Hepatocyte (in vitro differentiated cells): ENCODE data around the gene LHX5. TPM values are rescaled to one million over a fixed set of nuclear protein-coding genes. Genes with fewer than 3 reads are reported as not detected.
"Not testable (repeated sequence)": the region's sequence is repeated elsewhere in the genome, so short reads cannot be mapped to it uniquely, and the experiment has no call there.

Experiments used
- DNase-seq: peaks from one replicate; pipeline ENCODE4 v3.0.0-alpha.2; 2016; ENCODE audit warnings: low spot score
- H2AFZ ChIP-seq: fragments of 200-600 bp; sonication (generic); 2 replicates; pipeline ENCODE4 v1.6.0; 2016; ENCODE audit warnings: antibody characterized with exemption, mild to moderate bottlenecking
- H3K27ac ChIP-seq: fragments of 200-600 bp; sonication (generic); 2 replicates; pipeline ENCODE4 v1.5.1; 2016; ENCODE audit warnings: mild to moderate bottlenecking
- H3K27me3 ChIP-seq: fragments of 200-600 bp; sonication (generic); 2 replicates; pipeline ENCODE4 v1.6.1; 2016
- H3K36me3 ChIP-seq: fragments of 200-600 bp; sonication (generic); replicated peaks from 2 replicates; pipeline ENCODE4 v1.5.1; 2016; ENCODE audit warnings: low read depth; ENCODE audit not compliant: insufficient read depth
- H3K4me1 ChIP-seq: fragments of 200-600 bp; sonication (generic); 2 replicates; pipeline ENCODE4 v1.5.1; 2016; ENCODE audit warnings: mild to moderate bottlenecking, moderate library complexity; ENCODE audit not compliant: insufficient read depth
- H3K4me2 ChIP-seq: fragments of 200-600 bp; sonication (generic); 2 replicates; pipeline ENCODE4 v1.6.0; 2016
- H3K4me3 ChIP-seq: fragments of 200-600 bp; sonication (generic); 2 replicates; pipeline ENCODE4 v1.5.1; 2016; ENCODE audit warnings: mild to moderate bottlenecking
- H3K79me2 ChIP-seq: fragments of 200-600 bp; sonication (generic); 2 replicates; pipeline ENCODE4 v1.6.0; 2017; ENCODE audit warnings: mild to moderate bottlenecking
- H3K9me2 ChIP-seq: fragments of 200-600 bp; sonication (generic); replicated peaks from 2 replicates; pipeline ENCODE4 v1.6.0; 2017; ENCODE audit warnings: mild to moderate bottlenecking; ENCODE audit not compliant: insufficient read depth
- H3K9me3 ChIP-seq: fragments of 200-600 bp; sonication (generic); 2 replicates; pipeline ENCODE4 v1.5.1; 2016; ENCODE audit warnings: low read depth, mild to moderate bottlenecking
- H4K20me1 ChIP-seq: fragments of 200-600 bp; sonication (generic); 2 replicates; pipeline ENCODE4 v1.6.0; 2016; ENCODE audit warnings: mild to moderate bottlenecking; ENCODE audit not compliant: insufficient read depth, poor library complexity, severe bottlenecking
- CTCF ChIP-seq: fragments of 200-600 bp; sonication (generic); IDR thresholded peaks from 2 replicates; pipeline ENCODE4 v1.5.1; 2016; ENCODE audit warnings: antibody characterized with exemption, mild to moderate bottlenecking; ENCODE audit not compliant: poor library complexity
- EZH2 ChIP-seq: fragments of 200-600 bp; sonication (generic); IDR thresholded peaks from 2 replicates; pipeline ENCODE4 v1.6.1; 2016; ENCODE audit warnings: antibody characterized with exemption, mild to moderate bottlenecking, borderline replicate concordance
- EZH2phosphoT487 ChIP-seq: fragments of 200-600 bp; sonication (generic); IDR thresholded peaks from one replicate; pipeline ENCODE4 v1.6.1; 2018; ENCODE audit warnings: antibody characterized with exemption, mild to moderate bottlenecking, low read depth, moderate library complexity; ENCODE audit not compliant: unreplicated experiment, severe bottlenecking
- WGBS: methylation state at CpG from one replicate; pipeline ENCODE4 v1.1.6; 2016; ENCODE audit warnings: low lambda C conversion rate; ENCODE audit errors: missing lambda C conversion rate; 5-methylcytosine and 5-hydroxymethylcytosine counted together
- polyA plus RNA-seq: library from polyadenylated mRNA; unstranded; fragments of >200 nt; fragmentation: Nextera tagmentation; extraction: Ambion mirVana; gene quantifications from 2 replicates; pipeline ENCODE4 v1.2.1, GENCODE V29; 2016
- total RNA-seq: library from RNA; depleted of rRNA; stranded (reverse); fragments of >200 nt; gene quantifications from 2 replicates; pipeline ENCODE4 v1.2.3, GENCODE V29; 2014

LHX5 gene
- total and polyA plus RNA-seq, 2 experiments from 2014 or later, result 0.06 to 0.10 TPM

DNA sequence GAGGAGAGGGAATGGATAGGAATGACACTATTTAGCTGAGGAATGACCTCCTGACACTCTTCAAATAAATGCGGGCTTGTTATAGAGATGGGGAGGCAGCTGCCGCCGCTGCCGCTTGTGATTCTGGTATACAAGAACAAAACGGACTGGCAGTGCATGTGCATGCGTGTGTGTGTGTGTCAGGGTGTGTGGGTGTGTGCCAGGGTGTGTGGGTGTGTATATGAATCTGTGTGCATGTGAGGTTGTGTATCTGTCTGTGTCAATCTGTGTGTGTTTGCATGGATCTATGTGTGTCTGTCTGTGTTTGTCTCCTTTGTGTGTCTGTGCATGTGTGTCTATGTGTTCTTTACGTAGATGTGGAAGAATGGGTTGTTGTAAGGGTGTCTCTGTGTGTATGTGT, 26.0 kb upstream of the LHX5 start:
- TF ChIP-seq EZH2 (no peak), EZH2phosphoT487 (no peak), CTCF (no peak)
- H3K27me3 ChIP-seq, result peaks cover 37% of the 10 kb centered on the region
- H3K27ac ChIP-seq, result no peak overlapping the region
- no peaks in the 10 kb centered on the region for H3K79me2 ChIP-seq
- H3K4me1 ChIP-seq, result no peaks in the 10 kb centered on the region
- no peaks in the 10 kb centered on the region for H4K20me1 ChIP-seq
- H3K36me3 ChIP-seq, result no peaks in the 10 kb centered on the region
- H3K4me2 ChIP-seq, result no peak overlapping the region
- WGBS, result 82% methylated on average over 7 of the region's 7 CpGs
- no peak for DNase-seq
- H3K9me3 ChIP-seq, result no peaks in the 10 kb centered on the region
- H3K4me3 ChIP-seq, result no peak overlapping the region
- H2AFZ ChIP-seq, result no peak overlapping the region
- H3K9me2 ChIP-seq, result no peaks in the 10 kb centered on the region

DNA sequence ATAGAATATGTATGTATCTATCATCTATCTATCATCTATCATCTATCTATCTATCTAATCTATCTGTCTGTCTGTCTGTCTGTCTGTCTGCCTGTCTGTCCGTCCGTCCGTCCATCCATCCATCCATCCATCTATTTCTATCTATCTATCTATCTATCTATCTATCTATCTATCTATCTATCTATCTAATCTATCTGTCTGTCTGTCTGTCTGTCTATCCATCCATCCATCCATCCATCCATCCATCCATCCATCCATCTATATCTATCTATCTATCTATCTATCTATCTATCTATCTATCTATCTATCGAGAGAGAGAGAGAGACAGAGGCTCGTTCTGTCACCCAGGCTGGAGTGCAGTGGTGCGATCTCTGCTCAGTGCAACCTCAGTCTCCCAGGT, 24.3 kb upstream of the LHX5 start:
- not testable (repeated sequence) for H3K36me3 ChIP-seq, H3K4me1 ChIP-seq, H4K20me1 ChIP-seq, H3K9me2 ChIP-seq, H3K79me2 ChIP-seq, H3K4me2 ChIP-seq, H3K4me3 ChIP-seq, H3K27ac ChIP-seq, H2AFZ ChIP-seq, DNase-seq, H3K9me3 ChIP-seq
- H3K27me3 ChIP-seq, result peaks cover 20% of the 10 kb centered on the region
- 86% methylated on average over 6 of the region's 6 CpGs for WGBS

GRCh38 chr12:113488322-113488721, 16.7 kb upstream of the LHX5 start:
- WGBS, result 87% methylated on average over 3 of the region's 3 CpGs
- H3K4me2 ChIP-seq, result no peak overlapping the region
- TF ChIP-seq EZH2phosphoT487 (no peak), EZH2 (no peak), CTCF (no peak)

DNA sequence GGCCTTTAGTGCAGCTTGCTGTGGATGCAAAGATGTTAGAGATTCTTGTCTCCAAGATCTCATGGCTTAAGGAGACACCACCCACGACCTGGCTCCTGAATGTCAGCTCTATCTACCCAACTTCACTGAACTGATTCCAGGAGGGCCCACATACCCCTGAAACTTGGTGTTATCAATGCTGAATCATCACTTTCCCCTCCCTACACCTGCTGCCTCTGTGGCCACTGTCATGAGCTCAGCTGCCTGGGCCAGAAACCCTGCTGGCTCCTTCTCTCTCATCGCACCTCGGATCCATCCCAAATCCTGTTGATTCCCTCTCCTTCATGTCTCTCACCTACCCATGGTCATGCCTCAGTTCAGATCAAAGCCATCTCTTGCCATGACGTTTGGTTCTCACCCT, 15.1 kb upstream of the LHX5 start:
- H3K27ac ChIP-seq, result no peak overlapping the region
- H3K9me3 ChIP-seq, result no peaks in the 10 kb centered on the region
- no peaks in the 10 kb centered on the region for H4K20me1 ChIP-seq
- no peaks in the 10 kb centered on the region for H3K79me2 ChIP-seq
- H2AFZ ChIP-seq, result no peak overlapping the region
- H3K9me2 ChIP-seq, result no peaks in the 10 kb centered on the region
- H3K4me2 ChIP-seq, result no peak overlapping the region
- TF ChIP-seq CTCF (no peak), EZH2 (no peak), EZH2phosphoT487 (no peak)
- no peak for DNase-seq
- peaks cover 74% of the 10 kb centered on the region for H3K27me3 ChIP-seq
- WGBS, result 40% methylated on average over 4 of the region's 4 CpGs
- H3K36me3 ChIP-seq, result no peaks in the 10 kb centered on the region
- no peak overlapping the region for H3K4me3 ChIP-seq
- H3K4me1 ChIP-seq, result no peaks in the 10 kb centered on the region

More at GRCh38 chr12:113488322-113488721, 16.7 kb upstream of the LHX5 start:
- Histone ChIP-seq H3K4me1 (no peaks in the 10 kb centered on the region), H3K4me3 (no peak overlapping the region), H3K27me3 (peaks cover 60% of the 10 kb centered on the region), H2AFZ (no peak overlapping the region), H3K79me2 (no peaks in the 10 kb centered on the region), H3K36me3 (no peaks in the 10 kb centered on the region), H3K27ac (no peak overlapping the region), H3K9me3 (no peaks in the 10 kb centered on the region), H4K20me1 (no peaks in the 10 kb centered on the region), H3K9me2 (no peaks in the 10 kb centered on the region)
- DNase-seq, result no peak
